GM12878 (cell line): ENCODE measurements around the gene FUT6. TPM values are rescaled to one million over a fixed set of nuclear protein-coding genes. Genes with fewer than 3 reads are reported as not detected.

Experiments
- BCLAF1 ChIP-seq: fragments of 450-650 bp; IDR thresholded peaks from 2 replicates; pipeline ENCODE4 v1.6.1; 2017; ENCODE audit warnings: antibody characterized with exemption, mild to moderate bottlenecking, moderate library complexity
- NR2F1 ChIP-seq: fragments of 450-650 bp; conservative IDR thresholded peaks from 2 replicates; pipeline ENCODE4 v1.6.1; 2017; ENCODE audit warnings: mild to moderate bottlenecking
- POLR2AphosphoS5 ChIP-seq: IDR thresholded peaks from 2 replicates; pipeline ENCODE4 v1.6.1; 2011; ENCODE audit warnings: mild to moderate bottlenecking, low read length, inconsistent platforms
- TCF7 ChIP-seq: IDR thresholded peaks from 2 replicates; pipeline ENCODE4 v1.6.1; 2014; ENCODE audit warnings: antibody characterized with exemption, borderline replicate concordance
- WRNIP1 ChIP-seq: IDR thresholded peaks from 2 replicates; pipeline ENCODE4 v1.6.1; 2011; ENCODE audit warnings: low read depth, low read length, improper control_type of control experiment, borderline replicate concordance
- polyA plus RNA-seq, 11 experiments: library from polyadenylated mRNA; depleted of rRNA in 4 of 11; unstranded in 6 of 11; stranded (reverse) in 5 of 11; fragments of >200 nt; fragmentation: Nextera tagmentation in 4 of 11; fragmentation: Illumina TruSeq in 1 of 11; extraction: Ambion mirVana in 4 of 11; extraction: Trizol in 1 of 11; gene quantifications; 1 replicate in 1 of 11; 2 replicates in 10 of 11; pipeline versions ENCODE4 v1.2.1 to v1.2.3, GENCODE V29; 2011 to 2016; ENCODE audit warnings: inconsistent platforms in 2 of 11, missing spikeins in 2 of 11, low read depth in 1 of 11
- total RNA-seq, 4 experiments: library from RNA; depleted of rRNA in 3 of 4; stranded (reverse); fragments of >200 nt in 3 of 4; fragmentation: Illumina TruSeq in 1 of 4; extraction: Trizol in 1 of 4; gene quantifications; 2 replicates each; pipeline versions ENCODE4 v1.2.1 to v1.2.3, GENCODE V29; 2013 to 2021
- TF ChIP-seq, protein P1 (sequence below): fragments of 450-650 bp; IDR thresholded peaks from 2 replicates; pipeline ENCODE4 v1.6.1; 2017; ENCODE audit warnings: mild to moderate bottlenecking, moderate library complexity
- TF ChIP-seq, protein P2 (sequence below): fragments of 450-650 bp; formaldehyde crosslinking; IDR thresholded peaks from 2 replicates; pipeline ENCODE4 v1.4.0; 2020; ENCODE audit warnings: mild to moderate bottlenecking, moderate library complexity
- TF ChIP-seq, protein P3 (sequence below): IDR thresholded peaks from 2 replicates; pipeline ENCODE4 v1.6.1; 2011; ENCODE audit warnings: low read depth, low read length, improper control_type of control experiment, borderline replicate concordance

Gene FUT6
- total and polyA plus RNA-seq, 10 of the 15 experiments (the other 5 are each of a cell fraction or from before 2014, with no cell fraction given), result not detected

DNA sequence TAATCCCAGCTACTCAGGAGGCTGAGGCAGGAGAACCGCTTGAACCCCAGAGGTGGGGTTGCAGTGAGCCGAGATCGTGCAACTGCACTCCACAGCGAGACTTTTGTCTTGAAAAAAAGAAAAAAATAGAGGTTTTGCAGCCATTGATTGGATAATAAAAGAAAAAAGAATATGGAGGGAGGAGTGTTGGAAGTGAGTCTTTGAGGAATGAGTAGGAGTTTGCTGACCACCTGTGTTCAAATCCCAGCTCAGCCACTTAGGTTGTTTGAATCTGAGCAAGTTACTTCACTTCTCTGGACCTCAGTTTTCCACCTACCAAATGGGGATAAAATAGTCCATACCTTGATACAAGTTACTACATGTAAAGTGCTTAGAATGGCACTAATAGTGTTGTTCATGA is 28.4 kb downstream of the FUT6 start (continued):
- TF ChIP-seq, protein P1, sequence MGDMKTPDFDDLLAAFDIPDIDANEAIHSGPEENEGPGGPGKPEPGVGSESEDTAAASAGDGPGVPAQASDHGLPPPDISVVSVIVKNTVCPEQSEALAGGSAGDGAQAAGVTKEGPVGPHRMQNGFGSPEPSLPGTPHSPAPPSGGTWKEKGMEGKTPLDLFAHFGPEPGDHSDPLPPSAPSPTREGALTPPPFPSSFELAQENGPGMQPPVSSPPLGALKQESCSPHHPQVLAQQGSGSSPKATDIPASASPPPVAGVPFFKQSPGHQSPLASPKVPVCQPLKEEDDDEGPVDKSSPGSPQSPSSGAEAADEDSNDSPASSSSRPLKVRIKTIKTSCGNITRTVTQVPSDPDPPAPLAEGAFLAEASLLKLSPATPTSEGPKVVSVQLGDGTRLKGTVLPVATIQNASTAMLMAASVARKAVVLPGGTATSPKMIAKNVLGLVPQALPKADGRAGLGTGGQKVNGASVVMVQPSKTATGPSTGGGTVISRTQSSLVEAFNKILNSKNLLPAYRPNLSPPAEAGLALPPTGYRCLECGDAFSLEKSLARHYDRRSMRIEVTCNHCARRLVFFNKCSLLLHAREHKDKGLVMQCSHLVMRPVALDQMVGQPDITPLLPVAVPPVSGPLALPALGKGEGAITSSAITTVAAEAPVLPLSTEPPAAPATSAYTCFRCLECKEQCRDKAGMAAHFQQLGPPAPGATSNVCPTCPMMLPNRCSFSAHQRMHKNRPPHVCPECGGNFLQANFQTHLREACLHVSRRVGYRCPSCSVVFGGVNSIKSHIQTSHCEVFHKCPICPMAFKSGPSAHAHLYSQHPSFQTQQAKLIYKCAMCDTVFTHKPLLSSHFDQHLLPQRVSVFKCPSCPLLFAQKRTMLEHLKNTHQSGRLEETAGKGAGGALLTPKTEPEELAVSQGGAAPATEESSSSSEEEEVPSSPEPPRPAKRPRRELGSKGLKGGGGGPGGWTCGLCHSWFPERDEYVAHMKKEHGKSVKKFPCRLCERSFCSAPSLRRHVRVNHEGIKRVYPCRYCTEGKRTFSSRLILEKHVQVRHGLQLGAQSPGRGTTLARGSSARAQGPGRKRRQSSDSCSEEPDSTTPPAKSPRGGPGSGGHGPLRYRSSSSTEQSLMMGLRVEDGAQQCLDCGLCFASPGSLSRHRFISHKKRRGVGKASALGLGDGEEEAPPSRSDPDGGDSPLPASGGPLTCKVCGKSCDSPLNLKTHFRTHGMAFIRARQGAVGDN, result no peak
- TF ChIP-seq WRNIP1 (no peak), BCLAF1 (no peak), POLR2AphosphoS5 (no peak), TCF7 (no peak), NR2F1 (no peak)
- TF ChIP-seq, protein P2, sequence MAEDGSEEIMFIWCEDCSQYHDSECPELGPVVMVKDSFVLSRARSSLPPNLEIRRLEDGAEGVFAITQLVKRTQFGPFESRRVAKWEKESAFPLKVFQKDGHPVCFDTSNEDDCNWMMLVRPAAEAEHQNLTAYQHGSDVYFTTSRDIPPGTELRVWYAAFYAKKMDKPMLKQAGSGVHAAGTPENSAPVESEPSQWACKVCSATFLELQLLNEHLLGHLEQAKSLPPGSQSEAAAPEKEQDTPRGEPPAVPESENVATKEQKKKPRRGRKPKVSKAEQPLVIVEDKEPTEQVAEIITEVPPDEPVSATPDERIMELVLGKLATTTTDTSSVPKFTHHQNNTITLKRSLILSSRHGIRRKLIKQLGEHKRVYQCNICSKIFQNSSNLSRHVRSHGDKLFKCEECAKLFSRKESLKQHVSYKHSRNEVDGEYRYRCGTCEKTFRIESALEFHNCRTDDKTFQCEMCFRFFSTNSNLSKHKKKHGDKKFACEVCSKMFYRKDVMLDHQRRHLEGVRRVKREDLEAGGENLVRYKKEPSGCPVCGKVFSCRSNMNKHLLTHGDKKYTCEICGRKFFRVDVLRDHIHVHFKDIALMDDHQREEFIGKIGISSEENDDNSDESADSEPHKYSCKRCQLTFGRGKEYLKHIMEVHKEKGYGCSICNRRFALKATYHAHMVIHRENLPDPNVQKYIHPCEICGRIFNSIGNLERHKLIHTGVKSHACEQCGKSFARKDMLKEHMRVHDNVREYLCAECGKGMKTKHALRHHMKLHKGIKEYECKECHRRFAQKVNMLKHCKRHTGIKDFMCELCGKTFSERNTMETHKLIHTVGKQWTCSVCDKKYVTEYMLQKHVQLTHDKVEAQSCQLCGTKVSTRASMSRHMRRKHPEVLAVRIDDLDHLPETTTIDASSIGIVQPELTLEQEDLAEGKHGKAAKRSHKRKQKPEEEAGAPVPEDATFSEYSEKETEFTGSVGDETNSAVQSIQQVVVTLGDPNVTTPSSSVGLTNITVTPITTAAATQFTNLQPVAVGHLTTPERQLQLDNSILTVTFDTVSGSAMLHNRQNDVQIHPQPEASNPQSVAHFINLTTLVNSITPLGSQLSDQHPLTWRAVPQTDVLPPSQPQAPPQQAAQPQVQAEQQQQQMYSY (CRISPR knock-in tag), result no peak
- TF ChIP-seq, protein P3, sequence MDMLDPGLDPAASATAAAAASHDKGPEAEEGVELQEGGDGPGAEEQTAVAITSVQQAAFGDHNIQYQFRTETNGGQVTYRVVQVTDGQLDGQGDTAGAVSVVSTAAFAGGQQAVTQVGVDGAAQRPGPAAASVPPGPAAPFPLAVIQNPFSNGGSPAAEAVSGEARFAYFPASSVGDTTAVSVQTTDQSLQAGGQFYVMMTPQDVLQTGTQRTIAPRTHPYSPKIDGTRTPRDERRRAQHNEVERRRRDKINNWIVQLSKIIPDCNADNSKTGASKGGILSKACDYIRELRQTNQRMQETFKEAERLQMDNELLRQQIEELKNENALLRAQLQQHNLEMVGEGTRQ, result no peak
